H9 (cell line): ENCODE results near the gene FHOD3. TPM values are rescaled to one million over a fixed set of nuclear protein-coding genes. Genes with fewer than 3 reads are reported as not detected.
A peak's percentile ranks its signal among the peaks of the same experiment; 100 is the strongest.

Experiments
- DNase-seq: peaks from one replicate; pipeline ENCODE4 v3.0.0-alpha.2; 2017
- H2AFZ ChIP-seq: one replicate; pipeline ENCODE4 v1.6.1; 2013; ENCODE audit warnings: mild to moderate bottlenecking, low read length, control low read depth, moderate library complexity
- H2AK5ac ChIP-seq: 2 replicates; pipeline ENCODE4 v1.6.1; 2013; ENCODE audit warnings: low read length, control low read depth, mixed read lengths; ENCODE audit not compliant: insufficient read length
- H2BK120ac ChIP-seq: one replicate; pipeline ENCODE4 v1.6.1; 2013; ENCODE audit warnings: low read depth, mild to moderate bottlenecking, low read length, control low read depth, inconsistent platforms; ENCODE audit not compliant: poor library complexity, severe bottlenecking
- H2BK12ac ChIP-seq: 2 replicates; pipeline ENCODE4 v1.6.1; 2013; ENCODE audit warnings: low read length, control low read depth, mixed read lengths, low read depth; ENCODE audit not compliant: insufficient read length
- H2BK15ac ChIP-seq: 2 replicates; pipeline ENCODE4 v1.6.1; 2013; ENCODE audit warnings: low read depth, low read length, control low read depth
- H2BK20ac ChIP-seq: one replicate; pipeline ENCODE4 v1.6.1; 2013; ENCODE audit warnings: low read depth, mild to moderate bottlenecking, low read length, control low read depth, inconsistent platforms; ENCODE audit not compliant: poor library complexity, severe bottlenecking
- H2BK5ac ChIP-seq: 2 replicates; pipeline ENCODE4 v1.6.1; 2013; ENCODE audit warnings: low read length, control low read depth, mixed read lengths; ENCODE audit not compliant: insufficient read length
- H3K14ac ChIP-seq: 2 replicates; pipeline ENCODE4 v1.6.1; 2013; ENCODE audit warnings: low read length, control low read depth; ENCODE audit not compliant: insufficient read depth
- H3K18ac ChIP-seq: 2 replicates; pipeline ENCODE4 v1.6.1; 2013; ENCODE audit warnings: low read depth, mild to moderate bottlenecking, mixed read lengths, low read length, control low read depth; ENCODE audit not compliant: insufficient read length
- H3K23ac ChIP-seq: 2 replicates; pipeline ENCODE4 v1.6.1; 2013; ENCODE audit warnings: low read length, control low read depth, mixed read lengths, low read depth; ENCODE audit not compliant: insufficient read length
- H3K23me2 ChIP-seq: 2 replicates; pipeline ENCODE4 v1.6.1; 2013; ENCODE audit warnings: low read depth, mild to moderate bottlenecking, mixed read lengths, low read length, control low read depth; ENCODE audit not compliant: insufficient read length, poor library complexity, severe bottlenecking
- H3K27ac ChIP-seq: 2 replicates; pipeline ENCODE4 v1.5.1; 2013; ENCODE audit warnings: low read length, control low read depth, mixed read lengths, low read depth; ENCODE audit not compliant: insufficient read length
- H3K27me3 ChIP-seq: 2 replicates; pipeline ENCODE4 v1.6.1; 2013; ENCODE audit warnings: low read length, control low read depth, inconsistent platforms; ENCODE audit not compliant: insufficient read depth
- H3K4ac ChIP-seq: 2 replicates; pipeline ENCODE4 v1.6.1; 2013; ENCODE audit warnings: low read depth, mild to moderate bottlenecking, control low read depth, inconsistent platforms, low read length, moderate library complexity
- H3K4me1 ChIP-seq: 2 replicates; pipeline ENCODE4 v1.6.1; 2013; ENCODE audit warnings: low read length, control low read depth, inconsistent platforms; ENCODE audit not compliant: insufficient read depth
- H3K4me2 ChIP-seq: 2 replicates; pipeline ENCODE4 v1.6.1; 2013; ENCODE audit warnings: low read length, control low read depth, mixed read lengths; ENCODE audit not compliant: insufficient read length, insufficient read depth
- H3K56ac ChIP-seq: 2 replicates; pipeline ENCODE4 v1.6.1; 2013; ENCODE audit warnings: low read depth, mild to moderate bottlenecking, mixed read lengths, low read length, control low read depth; ENCODE audit not compliant: insufficient read length
- H3K79me1 ChIP-seq: 2 replicates; pipeline ENCODE4 v1.6.1; 2013; ENCODE audit warnings: low read depth, mild to moderate bottlenecking, moderate library complexity, low read length, control low read depth, inconsistent platforms; ENCODE audit not compliant: insufficient read depth, poor library complexity, severe bottlenecking
- H3K79me2 ChIP-seq: 2 replicates; pipeline ENCODE4 v1.6.1; 2013; ENCODE audit warnings: low read length, control low read depth, inconsistent platforms; ENCODE audit not compliant: insufficient read depth
- H3K9ac ChIP-seq: 2 replicates; pipeline ENCODE4 v1.6.1; 2013; ENCODE audit warnings: low read length, control low read depth, mixed read lengths; ENCODE audit not compliant: insufficient read length; ENCODE audit errors: extremely low read depth
- H3K9me3 ChIP-seq: one replicate; pipeline ENCODE4 v1.6.1; 2013; ENCODE audit warnings: low read depth, low read length, inconsistent platforms; ENCODE audit not compliant: control insufficient read depth
- H3T11ph ChIP-seq: one replicate; pipeline ENCODE4 v1.6.1; 2013; ENCODE audit warnings: mild to moderate bottlenecking, low read length, control low read depth, inconsistent platforms
- H4K20me1 ChIP-seq: one replicate; pipeline ENCODE4 v1.6.1; 2013; ENCODE audit not compliant: control insufficient read depth, insufficient read length, insufficient read depth
- H4K5ac ChIP-seq: 2 replicates; pipeline ENCODE4 v1.6.1; 2013; ENCODE audit warnings: low read depth, mild to moderate bottlenecking, mixed read lengths, low read length, control low read depth; ENCODE audit not compliant: insufficient read length
- H4K8ac ChIP-seq: replicated peaks from 2 replicates; pipeline ENCODE4 v1.6.1; 2013; ENCODE audit warnings: low read length, control low read depth, mixed read lengths, low read depth; ENCODE audit not compliant: insufficient read length
- H4K91ac ChIP-seq: 2 replicates; pipeline ENCODE4 v1.6.1; 2013; ENCODE audit warnings: low read depth, mild to moderate bottlenecking, moderate library complexity, mixed read lengths, low read length, control low read depth; ENCODE audit not compliant: insufficient read length
- H3K27ac Mint-ChIP-seq, 3 experiments: 2 replicates in 2 of 3; 3 replicates in 1 of 3; pipeline ENCODE4 v1.8.0; 2020 to 2021; ENCODE audit warnings: mixed read lengths in 3 of 3, mild to moderate bottlenecking in 1 of 3, moderate library complexity in 1 of 3
- H3K27me3 Mint-ChIP-seq: 2 replicates; pipeline ENCODE4 v1.8.0; 2021; ENCODE audit warnings: low read depth, mild to moderate bottlenecking, moderate library complexity, mixed read lengths
- H3K36me3 Mint-ChIP-seq, 3 experiments: 2 replicates in 2 of 3; 3 replicates in 1 of 3; pipeline ENCODE4 v1.8.0; 2020 to 2021; ENCODE audit warnings: low read depth in 3 of 3, mixed read lengths in 3 of 3; ENCODE audit not compliant: insufficient read depth in 1 of 3
- H3K4me1 Mint-ChIP-seq, 2 experiments: 2 replicates each; pipeline ENCODE4 v1.8.0; 2020; ENCODE audit warnings: mixed read lengths in 2 of 2
- H3K4me3 Mint-ChIP-seq, 2 experiments: 2 replicates in 1 of 2; 3 replicates in 1 of 2; pipeline ENCODE4 v1.8.0; 2020 to 2021; ENCODE audit warnings: mild to moderate bottlenecking in 2 of 2, mixed read lengths in 2 of 2, moderate library complexity in 1 of 2
- H3K9me3 Mint-ChIP-seq, 2 experiments: 2 replicates in 1 of 2; 3 replicates in 1 of 2; pipeline ENCODE4 v1.8.0; 2020; ENCODE audit warnings: mild to moderate bottlenecking in 2 of 2, mixed read lengths in 2 of 2, moderate library complexity in 1 of 2
- CTCF ChIP-seq: fragments of 200-600 bp; sonication (generic); conservative IDR thresholded peaks from 3 replicates; pipeline ENCODE4 v1.8.0; 2021; ENCODE audit warnings: antibody characterized with exemption, mild to moderate bottlenecking
- WGBS: extraction: QIAGEN DNeasy Blood & Tissue Kit; methylation state at CpG from one replicate; pipeline ENCODE4 v1.1.7; 2013; ENCODE audit warnings: missing lambda C conversion rate, low lambda C conversion rate, mixed read lengths; ENCODE audit not compliant: insufficient read length; ENCODE audit errors: extremely low coverage; 5-methylcytosine and 5-hydroxymethylcytosine counted together
- total RNA-seq: library from RNA; stranded (reverse); gene quantifications from 2 replicates; pipeline ENCODE4 v1.2.1, GENCODE V29; 2021

Gene FHOD3
- total RNA-seq, 1 experiment from 2014 or later, result 8.0 TPM

DNA sequence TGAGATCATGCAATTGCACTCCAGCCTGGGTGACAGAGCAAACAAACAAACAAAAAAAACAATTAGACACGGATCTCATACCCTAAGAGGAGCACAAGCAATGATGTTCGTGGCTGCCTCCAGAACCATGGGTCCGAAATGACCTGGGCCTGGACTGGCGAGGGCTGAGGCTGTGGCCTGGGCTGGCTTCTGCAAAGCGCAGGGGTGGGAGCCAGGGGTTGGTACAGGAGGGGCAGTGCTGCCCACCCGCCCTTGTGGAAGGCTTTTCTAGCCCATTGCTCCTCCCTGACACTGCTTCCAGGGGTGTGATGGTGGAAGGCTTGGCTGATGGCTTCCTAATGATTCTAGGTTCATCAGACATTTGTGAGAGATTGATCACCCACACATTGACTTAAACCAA, 167.8 kb downstream of the FHOD3 start:
- Histone ChIP-seq H2BK5ac (no peak overlapping the region), H3K23ac (no peak overlapping the region), H3K4ac (no peak overlapping the region), H2BK12ac (no peak overlapping the region), H4K91ac (no peak overlapping the region), H2AK5ac (no peak overlapping the region), H4K8ac (no peak overlapping the region), H3K27ac (no peak overlapping the region), H2BK20ac (no peak overlapping the region), H3K27me3 (no peaks in the 10 kb centered on the region), H3K79me1 (no peaks in the 10 kb centered on the region), H2BK120ac (no peak overlapping the region), H3K56ac (no peak overlapping the region), H3K4me2 (no peak overlapping the region), H3K23me2 (no peaks in the 10 kb centered on the region), H3K9ac (no peak overlapping the region), H4K5ac (no peak overlapping the region), H3K18ac (no peak overlapping the region), H2AFZ (no peak overlapping the region), H3K9me3 (no peaks in the 10 kb centered on the region), H3K14ac (no peak overlapping the region), H4K20me1 (no peaks in the 10 kb centered on the region), H3K4me1 (peaks cover 16% of the 10 kb centered on the region), H3K79me2 (no peaks in the 10 kb centered on the region), H3T11ph (no peak overlapping the region), H2BK15ac (no peak overlapping the region)
- no peaks in the 10 kb centered on the region for H3K9me3 Mint-ChIP-seq
- no peak for TF ChIP-seq CTCF
- peaks cover 59 to 74% of the 10 kb centered on the region in 2 experiments for H3K4me1 Mint-ChIP-seq
- WGBS, result no CpG with 5 or more reads among the region's 6 CpGs
- peak overlapping the region in 2 of 3 experiments; percentile 8 to 64; a peak in 2 of 7 replicates for H3K27ac Mint-ChIP-seq
- no peak overlapping the region for H3K4me3 Mint-ChIP-seq
- no peaks in the 10 kb centered on the region for H3K36me3 Mint-ChIP-seq
- no peak for DNase-seq
- H3K27me3 Mint-ChIP-seq, result no peaks in the 10 kb centered on the region; the same call in 1 of the 2 replicates
